C4-2B (cell line): ENCODE data around the gene AKNAD1.

ENCODE experiments used
- ZFX ChIP-seq: fragments of 450-650 bp; IDR thresholded peaks from 2 replicates; pipeline ENCODE4 v1.6.1; 2017
- TF ChIP-seq, protein P1 (sequence below): fragments of 450-650 bp; conservative IDR thresholded peaks from 2 replicates; pipeline ENCODE4 v1.5.1; 2017; ENCODE audit warnings: mild to moderate bottlenecking

DNA sequence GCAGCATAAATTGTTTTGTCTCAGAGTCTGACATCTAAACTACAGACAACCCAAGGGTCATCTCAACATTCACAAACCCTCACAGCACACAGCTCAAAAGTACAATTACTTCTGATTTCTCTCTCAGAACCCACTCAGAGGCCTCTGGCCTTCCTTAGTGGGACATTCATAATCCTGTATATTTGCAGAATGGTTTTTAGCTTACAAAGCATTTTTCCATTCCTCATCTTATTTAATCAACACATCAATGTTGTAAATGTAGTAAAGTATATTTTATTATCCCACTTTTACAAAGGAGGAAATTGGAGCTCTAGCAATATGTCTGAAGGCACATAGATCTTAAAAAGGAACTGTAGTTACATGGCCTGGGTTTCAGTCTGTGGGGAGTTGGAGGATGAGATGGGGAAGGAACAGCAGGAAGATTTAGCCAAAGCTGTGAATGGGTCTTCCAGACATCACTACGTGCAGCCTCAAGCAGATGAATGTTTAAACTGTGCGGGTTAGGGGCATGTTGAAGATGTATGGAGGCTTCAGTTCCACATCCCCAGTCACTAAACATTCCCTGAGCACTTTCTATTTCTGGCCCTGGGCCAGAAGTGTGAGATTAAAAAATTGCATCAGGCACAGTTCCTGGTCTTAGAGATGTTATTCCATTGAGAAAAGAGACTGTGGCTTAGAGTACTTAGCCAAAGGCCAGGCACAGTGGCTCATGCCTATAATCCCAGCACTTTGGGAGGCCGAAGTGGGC, 13.3 kb downstream of the AKNAD1 start:
- TF ChIP-seq, protein P1, sequence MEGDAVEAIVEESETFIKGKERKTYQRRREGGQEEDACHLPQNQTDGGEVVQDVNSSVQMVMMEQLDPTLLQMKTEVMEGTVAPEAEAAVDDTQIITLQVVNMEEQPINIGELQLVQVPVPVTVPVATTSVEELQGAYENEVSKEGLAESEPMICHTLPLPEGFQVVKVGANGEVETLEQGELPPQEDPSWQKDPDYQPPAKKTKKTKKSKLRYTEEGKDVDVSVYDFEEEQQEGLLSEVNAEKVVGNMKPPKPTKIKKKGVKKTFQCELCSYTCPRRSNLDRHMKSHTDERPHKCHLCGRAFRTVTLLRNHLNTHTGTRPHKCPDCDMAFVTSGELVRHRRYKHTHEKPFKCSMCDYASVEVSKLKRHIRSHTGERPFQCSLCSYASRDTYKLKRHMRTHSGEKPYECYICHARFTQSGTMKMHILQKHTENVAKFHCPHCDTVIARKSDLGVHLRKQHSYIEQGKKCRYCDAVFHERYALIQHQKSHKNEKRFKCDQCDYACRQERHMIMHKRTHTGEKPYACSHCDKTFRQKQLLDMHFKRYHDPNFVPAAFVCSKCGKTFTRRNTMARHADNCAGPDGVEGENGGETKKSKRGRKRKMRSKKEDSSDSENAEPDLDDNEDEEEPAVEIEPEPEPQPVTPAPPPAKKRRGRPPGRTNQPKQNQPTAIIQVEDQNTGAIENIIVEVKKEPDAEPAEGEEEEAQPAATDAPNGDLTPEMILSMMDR, result no peak
- TF ChIP-seq ZFX, result no peak
